GM23338 (cell line): ENCODE results near the gene BAMBI. TPM values are rescaled to one million over a fixed set of nuclear protein-coding genes. Genes with fewer than 3 reads are reported as not detected.

Experiments
- ATAC-seq: fragments of 200-7000 bp; cut with Tn5 transposase; 3 replicates; pipeline ENCODE4 v1.9.1; 2020
- DNase-seq: peaks from one replicate; pipeline ENCODE4 v3.0.0-alpha.2; 2015; ENCODE audit warnings: low spot score
- H2AFZ ChIP-seq: fragments of 200-600 bp; sonication (generic); 2 replicates; pipeline ENCODE4 v1.8.0; 2016; ENCODE audit warnings: antibody characterized with exemption, mild to moderate bottlenecking, moderate library complexity
- H3F3A ChIP-seq: fragments of 200-600 bp; sonication (generic); replicated peaks from 2 replicates; pipeline ENCODE4 v1.8.0; 2017; ENCODE audit warnings: antibody characterized with exemption, mixed run types, low read depth
- H3K27ac ChIP-seq: fragments of 200-600 bp; sonication (generic); 2 replicates; pipeline ENCODE4 v1.6.1; 2016; ENCODE audit warnings: low read depth
- H3K27me3 ChIP-seq: fragments of 200-600 bp; sonication (generic); 2 replicates; pipeline ENCODE4 v1.8.0; 2016; ENCODE audit warnings: mild to moderate bottlenecking, mixed run types, moderate library complexity; ENCODE audit not compliant: insufficient read depth
- H3K36me3 ChIP-seq: fragments of 200-600 bp; sonication (generic); 2 replicates; pipeline ENCODE4 v1.8.0; 2016; ENCODE audit warnings: mild to moderate bottlenecking; ENCODE audit not compliant: insufficient read depth
- H3K4me1 ChIP-seq: fragments of 200-600 bp; sonication (generic); 2 replicates; pipeline ENCODE4 v1.8.0; 2016; ENCODE audit warnings: mild to moderate bottlenecking, moderate library complexity; ENCODE audit not compliant: insufficient read depth
- H3K4me2 ChIP-seq: fragments of 200-600 bp; sonication (generic); 2 replicates; pipeline ENCODE4 v1.7.1; 2017; ENCODE audit warnings: mixed run types
- H3K4me3 ChIP-seq: fragments of 200-600 bp; sonication (generic); 2 replicates; pipeline ENCODE4 v1.6.1; 2016; ENCODE audit warnings: mixed run types
- H3K79me2 ChIP-seq: fragments of 200-600 bp; sonication (generic); replicated peaks from 2 replicates; pipeline ENCODE4 v1.8.0; 2017; ENCODE audit warnings: mild to moderate bottlenecking; ENCODE audit not compliant: insufficient read depth
- H3K9me2 ChIP-seq: fragments of 200-600 bp; sonication (generic); 2 replicates; pipeline ENCODE4 v1.8.0; 2017; ENCODE audit not compliant: insufficient read depth
- H4K20me1 ChIP-seq: fragments of 200-600 bp; sonication (generic); replicated peaks from 2 replicates; pipeline ENCODE4 v1.8.0; 2017; ENCODE audit warnings: mild to moderate bottlenecking; ENCODE audit not compliant: insufficient read depth
- H3K27ac Mint-ChIP-seq: 2 replicates; pipeline ENCODE4 v1.8.0; 2020; ENCODE audit warnings: inconsistent platforms, mild to moderate bottlenecking, moderate library complexity, mixed read lengths
- H3K27me3 Mint-ChIP-seq: 3 replicates; pipeline ENCODE4 v1.8.0; 2022; ENCODE audit warnings: low read depth, mild to moderate bottlenecking, moderate library complexity, mixed read lengths, inconsistent platforms; ENCODE audit not compliant: insufficient read depth, poor library complexity
- H3K36me3 Mint-ChIP-seq: 3 replicates; pipeline ENCODE4 v1.8.0; 2021; ENCODE audit warnings: low read depth, mild to moderate bottlenecking, inconsistent platforms, moderate library complexity, mixed read lengths
- H3K4me1 Mint-ChIP-seq: 3 replicates; pipeline ENCODE4 v1.8.0; 2020; ENCODE audit warnings: mild to moderate bottlenecking, inconsistent platforms, mixed read lengths
- H3K4me3 Mint-ChIP-seq: 3 replicates; pipeline ENCODE4 v1.8.0; 2021; ENCODE audit warnings: moderate library complexity, mild to moderate bottlenecking, inconsistent platforms, mixed read lengths
- H3K9me3 Mint-ChIP-seq: 3 replicates; pipeline ENCODE4 v1.8.0; 2020; ENCODE audit warnings: moderate library complexity, mild to moderate bottlenecking, inconsistent platforms, mixed read lengths
- CREB1 ChIP-seq: fragments of 250-450 bp; sonication (Bioruptor Pico); IDR thresholded peaks from 2 replicates; pipeline ENCODE4 v1.5.0; 2020; ENCODE audit warnings: low read depth, mild to moderate bottlenecking, moderate library complexity
- EZH2 ChIP-seq: fragments of 200-600 bp; sonication (generic); IDR thresholded peaks from one replicate; pipeline ENCODE4 v1.8.0; 2017; ENCODE audit warnings: antibody characterized with exemption, mild to moderate bottlenecking, low read depth; ENCODE audit not compliant: unreplicated experiment
- EZH2phosphoT487 ChIP-seq: fragments of 200-600 bp; sonication (generic); IDR thresholded peaks from one replicate; pipeline ENCODE4 v1.8.1; 2018; ENCODE audit warnings: antibody characterized with exemption; ENCODE audit not compliant: unreplicated experiment
- JUNB ChIP-seq: IDR thresholded peaks from one replicate; pipeline ENCODE4 v1.6.1; 2016; ENCODE audit warnings: antibody characterized with exemption; ENCODE audit not compliant: unreplicated experiment
- POLR2AphosphoS5 ChIP-seq: IDR thresholded peaks from 2 replicates; pipeline ENCODE4 v1.6.1; 2016; ENCODE audit warnings: antibody characterized with exemption, low read depth
- STAT1 ChIP-seq: IDR thresholded peaks from one replicate; pipeline ENCODE4 v1.6.1; 2016; ENCODE audit warnings: antibody characterized with exemption; ENCODE audit not compliant: unreplicated experiment
- polyA plus RNA-seq: library from polyadenylated mRNA; unstranded; fragments of >200 nt; fragmentation: Nextera tagmentation; extraction: Ambion mirVana; gene quantifications from 2 replicates; pipeline ENCODE4 v1.2.1, GENCODE V29; 2016
- total RNA-seq: library from RNA; depleted of rRNA; stranded (reverse); fragments of >200 nt; shearing (Covaris generic); gene quantifications from 2 replicates; pipeline ENCODE4 v1.2.3, GENCODE V29; 2014
- TF ChIP-seq, protein P1 (sequence below): fragments of 250-450 bp; sonication (Bioruptor Pico); IDR thresholded peaks from 2 replicates; pipeline ENCODE4 v1.5.0; 2020; ENCODE audit warnings: mild to moderate bottlenecking, moderate library complexity
- TF ChIP-seq, protein P2 (sequence below), 2 experiments: fragments of 200-600 bp in 1 of 2; sonication (generic) in 1 of 2; conservative IDR thresholded peaks; 2 replicates each; pipeline versions ENCODE4 v1.5.1 to v1.6.1; 2016 to 2017; ENCODE audit warnings: antibody characterized with exemption in 2 of 2, low read depth in 2 of 2, mild to moderate bottlenecking in 2 of 2, moderate library complexity in 1 of 2
- TF ChIP-seq, protein P3 (sequence below): IDR thresholded peaks from 2 replicates; pipeline ENCODE4 v1.6.1; 2016; ENCODE audit warnings: antibody characterized with exemption

The BAMBI gene
- total and polyA plus RNA-seq, 2 experiments from 2014 or later: 20.1 to 37.5 TPM

DNA sequence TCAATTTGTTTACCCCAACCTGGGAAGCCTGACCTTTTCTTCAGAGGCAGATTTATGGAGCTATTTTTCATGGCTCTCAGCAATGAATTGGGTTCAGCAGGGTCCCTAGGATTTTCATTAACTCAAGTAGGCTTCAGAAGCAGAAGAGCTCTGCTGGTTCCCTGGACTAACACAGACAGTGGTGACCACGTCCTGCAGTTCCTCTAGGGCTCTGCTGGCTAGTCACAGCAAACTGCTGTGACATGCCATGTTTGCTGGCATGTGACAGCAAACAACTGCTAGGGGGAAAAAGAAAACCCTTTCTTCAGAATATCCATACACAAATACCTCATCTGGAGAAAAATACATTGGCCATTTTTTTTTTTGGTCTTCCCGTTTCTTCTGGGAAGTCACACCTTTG is 13.2 kb downstream of the BAMBI start (continued):
- TF ChIP-seq, protein P1, sequence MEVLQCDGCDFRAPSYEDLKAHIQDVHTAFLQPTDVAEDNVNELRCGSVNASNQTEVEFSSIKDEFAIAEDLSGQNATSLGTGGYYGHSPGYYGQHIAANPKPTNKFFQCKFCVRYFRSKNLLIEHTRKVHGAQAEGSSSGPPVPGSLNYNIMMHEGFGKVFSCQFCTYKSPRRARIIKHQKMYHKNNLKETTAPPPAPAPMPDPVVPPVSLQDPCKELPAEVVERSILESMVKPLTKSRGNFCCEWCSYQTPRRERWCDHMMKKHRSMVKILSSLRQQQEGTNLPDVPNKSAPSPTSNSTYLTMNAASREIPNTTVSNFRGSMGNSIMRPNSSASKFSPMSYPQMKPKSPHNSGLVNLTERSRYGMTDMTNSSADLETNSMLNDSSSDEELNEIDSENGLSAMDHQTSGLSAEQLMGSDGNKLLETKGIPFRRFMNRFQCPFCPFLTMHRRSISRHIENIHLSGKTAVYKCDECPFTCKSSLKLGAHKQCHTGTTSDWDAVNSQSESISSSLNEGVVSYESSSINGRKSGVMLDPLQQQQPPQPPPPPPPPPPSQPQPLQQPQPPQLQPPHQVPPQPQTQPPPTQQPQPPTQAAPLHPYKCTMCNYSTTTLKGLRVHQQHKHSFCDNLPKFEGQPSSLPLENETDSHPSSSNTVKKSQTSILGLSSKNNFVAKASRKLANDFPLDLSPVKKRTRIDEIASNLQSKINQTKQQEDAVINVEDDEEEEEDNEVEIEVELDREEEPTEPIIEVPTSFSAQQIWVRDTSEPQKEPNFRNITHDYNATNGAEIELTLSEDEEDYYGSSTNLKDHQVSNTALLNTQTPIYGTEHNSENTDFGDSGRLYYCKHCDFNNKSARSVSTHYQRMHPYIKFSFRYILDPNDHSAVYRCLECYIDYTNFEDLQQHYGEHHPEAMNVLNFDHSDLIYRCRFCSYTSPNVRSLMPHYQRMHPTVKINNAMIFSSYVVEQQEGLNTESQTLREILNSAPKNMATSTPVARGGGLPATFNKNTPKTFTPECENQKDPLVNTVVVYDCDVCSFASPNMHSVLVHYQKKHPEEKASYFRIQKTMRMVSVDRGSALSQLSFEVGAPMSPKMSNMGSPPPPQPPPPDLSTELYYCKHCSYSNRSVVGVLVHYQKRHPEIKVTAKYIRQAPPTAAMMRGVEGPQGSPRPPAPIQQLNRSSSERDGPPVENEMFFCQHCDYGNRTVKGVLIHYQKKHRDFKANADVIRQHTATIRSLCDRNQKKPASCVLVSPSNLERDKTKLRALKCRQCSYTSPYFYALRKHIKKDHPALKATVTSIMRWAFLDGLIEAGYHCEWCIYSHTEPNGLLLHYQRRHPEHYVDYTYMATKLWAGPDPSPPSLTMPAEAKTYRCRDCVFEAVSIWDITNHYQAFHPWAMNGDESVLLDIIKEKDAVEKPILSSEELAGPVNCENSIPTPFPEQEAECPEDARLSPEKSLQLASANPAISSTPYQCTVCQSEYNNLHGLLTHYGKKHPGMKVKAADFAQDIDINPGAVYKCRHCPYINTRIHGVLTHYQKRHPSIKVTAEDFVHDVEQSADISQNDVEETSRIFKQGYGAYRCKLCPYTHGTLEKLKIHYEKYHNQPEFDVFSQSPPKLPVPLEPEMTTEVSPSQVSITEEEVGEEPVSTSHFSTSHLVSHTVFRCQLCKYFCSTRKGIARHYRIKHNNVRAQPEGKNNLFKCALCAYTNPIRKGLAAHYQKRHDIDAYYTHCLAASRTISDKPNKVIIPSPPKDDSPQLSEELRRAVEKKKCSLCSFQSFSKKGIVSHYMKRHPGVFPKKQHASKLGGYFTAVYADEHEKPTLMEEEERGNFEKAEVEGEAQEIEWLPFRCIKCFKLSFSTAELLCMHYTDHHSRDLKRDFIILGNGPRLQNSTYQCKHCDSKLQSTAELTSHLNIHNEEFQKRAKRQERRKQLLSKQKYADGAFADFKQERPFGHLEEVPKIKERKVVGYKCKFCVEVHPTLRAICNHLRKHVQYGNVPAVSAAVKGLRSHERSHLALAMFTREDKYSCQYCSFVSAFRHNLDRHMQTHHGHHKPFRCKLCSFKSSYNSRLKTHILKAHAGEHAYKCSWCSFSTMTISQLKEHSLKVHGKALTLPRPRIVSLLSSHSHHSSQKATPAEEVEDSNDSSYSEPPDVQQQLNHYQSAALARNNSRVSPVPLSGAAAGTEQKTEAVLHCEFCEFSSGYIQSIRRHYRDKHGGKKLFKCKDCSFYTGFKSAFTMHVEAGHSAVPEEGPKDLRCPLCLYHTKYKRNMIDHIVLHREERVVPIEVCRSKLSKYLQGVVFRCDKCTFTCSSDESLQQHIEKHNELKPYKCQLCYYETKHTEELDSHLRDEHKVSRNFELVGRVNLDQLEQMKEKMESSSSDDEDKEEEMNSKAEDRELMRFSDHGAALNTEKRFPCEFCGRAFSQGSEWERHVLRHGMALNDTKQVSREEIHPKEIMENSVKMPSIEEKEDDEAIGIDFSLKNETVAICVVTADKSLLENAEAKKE (CRISPR knock-in tag): no peak
- TF ChIP-seq STAT1: no peak

DNA sequence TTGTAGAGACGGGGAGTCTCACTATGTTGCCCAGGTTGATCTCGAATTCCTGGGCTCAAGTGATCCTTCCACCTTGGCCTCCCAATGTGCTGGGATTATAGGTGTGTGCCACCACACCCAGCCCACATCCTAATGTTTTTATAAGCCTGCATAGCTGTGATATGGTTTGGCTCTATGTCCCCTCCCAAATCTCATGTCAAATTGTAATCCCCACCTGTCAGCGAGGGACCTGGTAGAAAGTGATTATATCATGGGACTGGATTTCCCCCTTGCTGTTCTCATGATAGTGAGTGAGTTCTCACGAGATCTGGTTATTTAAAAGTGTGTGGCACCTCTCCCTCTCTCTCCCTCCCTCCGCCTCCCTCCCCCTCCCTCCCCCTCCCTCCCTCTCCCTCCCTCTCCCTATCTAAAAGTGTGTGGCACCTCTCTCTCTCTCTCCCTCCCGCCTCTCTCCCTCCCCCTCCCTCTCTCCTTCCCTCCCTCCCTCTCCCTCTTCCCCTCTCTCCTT is 13.9 kb downstream of the BAMBI start:
- H3K36me3 ChIP-seq: no peaks in the 10 kb centered on the region
- no peak overlapping the region for H3K27ac ChIP-seq
- DNase-seq (no peak), ATAC-seq (no peak)
- no peak overlapping the region for H2AFZ ChIP-seq
- H4K20me1 ChIP-seq: no peaks in the 10 kb centered on the region
- no peaks in the 10 kb centered on the region for H3K79me2 ChIP-seq
- Mint-ChIP-seq H3K36me3 (no peaks in the 10 kb centered on the region), H3K4me3 (no peak overlapping the region), H3K9me3 (no peaks in the 10 kb centered on the region), H3K27me3 (no peaks in the 10 kb centered on the region), H3K4me1 (peaks cover 31% of the 10 kb centered on the region), H3K27ac (no peak overlapping the region)
- H3K4me3 ChIP-seq: no peak overlapping the region
- no peaks in the 10 kb centered on the region for H3F3A ChIP-seq
- no peak overlapping the region for H3K4me2 ChIP-seq
- no peaks in the 10 kb centered on the region for H3K27me3 ChIP-seq
- H3K4me1 ChIP-seq: peaks cover 35% of the 10 kb centered on the region
- no peaks in the 10 kb centered on the region; the same call in 1 of the 2 replicates for H3K9me2 ChIP-seq
- no peak for TF ChIP-seq JUNB
- TF ChIP-seq EZH2phosphoT487: no peak
- TF ChIP-seq POLR2AphosphoS5: no peak
- no peak for TF ChIP-seq EZH2
- TF ChIP-seq, protein P2, sequence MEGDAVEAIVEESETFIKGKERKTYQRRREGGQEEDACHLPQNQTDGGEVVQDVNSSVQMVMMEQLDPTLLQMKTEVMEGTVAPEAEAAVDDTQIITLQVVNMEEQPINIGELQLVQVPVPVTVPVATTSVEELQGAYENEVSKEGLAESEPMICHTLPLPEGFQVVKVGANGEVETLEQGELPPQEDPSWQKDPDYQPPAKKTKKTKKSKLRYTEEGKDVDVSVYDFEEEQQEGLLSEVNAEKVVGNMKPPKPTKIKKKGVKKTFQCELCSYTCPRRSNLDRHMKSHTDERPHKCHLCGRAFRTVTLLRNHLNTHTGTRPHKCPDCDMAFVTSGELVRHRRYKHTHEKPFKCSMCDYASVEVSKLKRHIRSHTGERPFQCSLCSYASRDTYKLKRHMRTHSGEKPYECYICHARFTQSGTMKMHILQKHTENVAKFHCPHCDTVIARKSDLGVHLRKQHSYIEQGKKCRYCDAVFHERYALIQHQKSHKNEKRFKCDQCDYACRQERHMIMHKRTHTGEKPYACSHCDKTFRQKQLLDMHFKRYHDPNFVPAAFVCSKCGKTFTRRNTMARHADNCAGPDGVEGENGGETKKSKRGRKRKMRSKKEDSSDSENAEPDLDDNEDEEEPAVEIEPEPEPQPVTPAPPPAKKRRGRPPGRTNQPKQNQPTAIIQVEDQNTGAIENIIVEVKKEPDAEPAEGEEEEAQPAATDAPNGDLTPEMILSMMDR (conservative IDR thresholded peaks at IDR 0.05; ENCODE audit: low read depth in 2 of 2): no peak
- TF ChIP-seq, protein P3, sequence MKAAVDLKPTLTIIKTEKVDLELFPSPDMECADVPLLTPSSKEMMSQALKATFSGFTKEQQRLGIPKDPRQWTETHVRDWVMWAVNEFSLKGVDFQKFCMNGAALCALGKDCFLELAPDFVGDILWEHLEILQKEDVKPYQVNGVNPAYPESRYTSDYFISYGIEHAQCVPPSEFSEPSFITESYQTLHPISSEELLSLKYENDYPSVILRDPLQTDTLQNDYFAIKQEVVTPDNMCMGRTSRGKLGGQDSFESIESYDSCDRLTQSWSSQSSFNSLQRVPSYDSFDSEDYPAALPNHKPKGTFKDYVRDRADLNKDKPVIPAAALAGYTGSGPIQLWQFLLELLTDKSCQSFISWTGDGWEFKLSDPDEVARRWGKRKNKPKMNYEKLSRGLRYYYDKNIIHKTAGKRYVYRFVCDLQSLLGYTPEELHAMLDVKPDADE: no peak
- no peak for TF ChIP-seq STAT1
- TF ChIP-seq CREB1 (CRISPR knock-in tag): no peak
